Glutamatergic neuron (in vitro differentiated cells): ENCODE data around the gene CRISP1. TPM values are rescaled to one million over a fixed set of nuclear protein-coding genes. Genes with fewer than 3 reads are reported as not detected.
"Not testable (repeated sequence)": the region's sequence is repeated elsewhere in the genome, so short reads cannot be mapped to it uniquely, and the experiment has no call there.

Experiments
- DNase-seq: peaks from one replicate; pipeline ENCODE4 v3.0.0; 2022
- H3K27ac Mint-ChIP-seq: one replicate; pipeline ENCODE4 v1.8.0; 2020; ENCODE audit warnings: mild to moderate bottlenecking, mixed read lengths, inconsistent platforms; ENCODE audit not compliant: unreplicated experiment
- H3K27me3 Mint-ChIP-seq: one replicate; pipeline ENCODE4 v1.8.0; 2020; ENCODE audit warnings: mild to moderate bottlenecking, moderate library complexity, mixed read lengths, inconsistent platforms; ENCODE audit not compliant: unreplicated experiment
- H3K36me3 Mint-ChIP-seq: one replicate; pipeline ENCODE4 v1.8.0; 2020; ENCODE audit warnings: mild to moderate bottlenecking, mixed read lengths, inconsistent platforms; ENCODE audit not compliant: unreplicated experiment
- H3K4me1 Mint-ChIP-seq: one replicate; pipeline ENCODE4 v1.8.0; 2020; ENCODE audit warnings: mild to moderate bottlenecking, low read depth, mixed read lengths, inconsistent platforms; ENCODE audit not compliant: unreplicated experiment
- H3K4me3 Mint-ChIP-seq: one replicate; pipeline ENCODE4 v1.8.0; 2020; ENCODE audit warnings: mild to moderate bottlenecking, mixed read lengths, inconsistent platforms; ENCODE audit not compliant: unreplicated experiment
- H3K9me3 Mint-ChIP-seq: one replicate; pipeline ENCODE4 v1.8.0; 2020; ENCODE audit warnings: mild to moderate bottlenecking, moderate library complexity, mixed read lengths, inconsistent platforms; ENCODE audit not compliant: unreplicated experiment
- CTCF ChIP-seq: fragments of 200-600 bp; sonication (generic); IDR thresholded peaks from one replicate; pipeline ENCODE4 v1.5.0; 2021; ENCODE audit not compliant: partially characterized antibody, unreplicated experiment
- total RNA-seq: library from RNA; stranded (reverse); fragmentation: NEBNext Ultra II Directional; extraction: Animal tissue kit (Norgen Biotek cat#: 25700); gene quantifications from one replicate; pipeline ENCODE4 v1.2.1, GENCODE V29; 2021; ENCODE audit not compliant: unreplicated experiment

Gene CRISP1
- total RNA-seq, 1 donor from 2014 or later, result not detected

GRCh38 chr6:49801525-49801924, 64.8 kb downstream of the CRISP1 start:
- DNase-seq, result no peak
- Mint-ChIP-seq H3K4me3 (no peak overlapping the region), H3K27ac (no peak overlapping the region), H3K4me1 (no peaks in the 10 kb centered on the region), H3K9me3 (no peaks in the 10 kb centered on the region), H3K36me3 (no peaks in the 10 kb centered on the region), H3K27me3 (no peaks in the 10 kb centered on the region)
- TF ChIP-seq CTCF, result no peak

DNA sequence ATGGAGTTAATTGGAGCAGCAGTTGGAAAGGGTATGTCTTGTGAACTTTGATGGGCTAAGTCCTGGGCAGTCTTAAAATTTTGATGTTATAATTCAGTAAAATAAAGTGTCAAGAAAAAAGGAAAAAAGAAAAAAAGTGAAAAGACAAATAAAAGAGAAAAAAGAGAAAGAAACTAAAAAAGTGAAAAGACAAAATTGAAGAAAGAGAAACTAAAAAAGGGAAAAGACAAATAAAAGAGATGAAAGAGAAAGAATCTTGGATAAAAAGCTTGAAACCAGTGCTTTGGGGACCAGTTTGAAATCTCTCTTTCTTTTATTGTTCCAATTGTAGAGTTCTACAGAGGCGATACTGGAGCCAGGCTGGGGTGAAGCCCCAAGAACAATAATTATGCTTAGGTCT, 67.2 kb downstream of the CRISP1 start:
- H3K27ac Mint-ChIP-seq, result no peak overlapping the region
- H3K27me3 Mint-ChIP-seq, result no peaks in the 10 kb centered on the region
- no peak for TF ChIP-seq CTCF
- H3K4me3 Mint-ChIP-seq, result no peak overlapping the region
- H3K36me3 Mint-ChIP-seq, result no peaks in the 10 kb centered on the region
- H3K9me3 Mint-ChIP-seq, result no peaks in the 10 kb centered on the region
- DNase-seq, result no peak
- H3K4me1 Mint-ChIP-seq, result no peaks in the 10 kb centered on the region

DNA sequence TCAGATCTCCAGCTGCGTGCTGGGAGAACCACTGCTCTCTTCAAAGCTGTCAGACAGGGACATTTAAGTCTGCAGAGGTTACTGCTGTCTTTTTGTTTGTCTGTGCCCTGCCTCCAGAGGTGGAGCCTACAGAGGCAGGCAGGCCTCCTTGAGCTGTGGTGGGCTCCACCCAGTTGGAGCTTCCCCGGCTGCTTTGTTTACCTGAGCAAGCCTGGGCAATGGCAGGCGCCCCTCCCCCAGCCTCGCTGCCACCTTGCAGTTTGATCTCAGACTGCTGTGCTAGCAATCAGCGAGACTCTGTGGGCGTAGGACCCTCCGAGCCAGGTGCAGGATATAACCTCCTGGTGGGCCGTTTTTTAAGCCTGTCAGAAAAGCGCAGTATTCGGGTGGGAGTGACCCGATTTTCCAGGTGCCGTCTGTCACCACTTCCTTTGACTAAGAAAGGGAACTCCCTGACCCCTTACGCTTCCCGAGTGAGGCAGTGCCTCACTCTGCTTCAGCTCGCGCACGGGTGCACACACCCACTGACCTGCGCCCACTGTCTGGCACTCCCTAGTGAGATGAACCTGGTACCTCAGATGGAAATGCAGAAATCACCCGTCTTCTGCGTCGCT, 69.4 kb downstream of the CRISP1 start:
- H3K27me3 Mint-ChIP-seq, H3K4me3 Mint-ChIP-seq, DNase-seq, H3K36me3 Mint-ChIP-seq, H3K9me3 Mint-ChIP-seq, H3K27ac Mint-ChIP-seq, H3K4me1 Mint-ChIP-seq: not testable (repeated sequence)

GRCh38 chr6:49790341-49790740, 76.0 kb downstream of the CRISP1 start:
- no peaks in the 10 kb centered on the region for H3K4me1 Mint-ChIP-seq
- TF ChIP-seq CTCF, result no peak
- no peaks in the 10 kb centered on the region for H3K36me3 Mint-ChIP-seq
- no peak for DNase-seq
- H3K27ac Mint-ChIP-seq, result no peak overlapping the region
- no peaks in the 10 kb centered on the region for H3K9me3 Mint-ChIP-seq
- no peak overlapping the region for H3K4me3 Mint-ChIP-seq
- no peaks in the 10 kb centered on the region for H3K27me3 Mint-ChIP-seq

DNA sequence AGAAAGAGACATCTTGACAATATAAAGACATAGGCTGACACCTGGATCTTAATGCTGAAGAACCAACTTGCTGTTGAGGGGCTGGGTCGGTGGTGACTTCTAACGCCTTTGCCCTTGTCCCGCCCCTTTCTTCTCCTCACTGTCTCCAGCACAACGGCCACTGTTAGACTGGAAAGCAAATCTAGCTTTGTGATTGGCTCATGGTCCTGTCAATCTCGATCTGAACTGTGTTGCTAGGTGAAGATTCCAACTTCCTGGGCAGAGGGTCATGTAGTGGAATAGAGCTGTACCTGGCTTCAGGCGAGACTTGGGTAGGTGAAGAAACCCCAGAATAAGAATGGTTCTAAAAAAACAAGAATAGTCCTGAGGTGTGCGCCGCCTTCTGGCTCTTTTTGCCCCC, 79.2 kb downstream of the CRISP1 start, which contains the start of gene PGK2:
TSS of gene PGK2 (minus strand) at position 110 of the 400 bp plus-strand sequence. CDS start at position 12, 98 bp downstream.
- no peaks in the 10 kb centered on the region for H3K36me3 Mint-ChIP-seq
- TF ChIP-seq CTCF, result no peak
- no peak within 1 kb of the TSS for H3K4me3 Mint-ChIP-seq
- no peak within 1 kb of the TSS for H3K27ac Mint-ChIP-seq
- no peaks in the 10 kb centered on the region for H3K9me3 Mint-ChIP-seq
- DNase-seq, result no peak
- H3K27me3 Mint-ChIP-seq, result no peaks in the 10 kb centered on the region
- no peaks in the 10 kb centered on the region for H3K4me1 Mint-ChIP-seq

GRCh38 chr6:49784272-49784671, 82.1 kb downstream of the CRISP1 start:
- Mint-ChIP-seq H3K4me3 (no peak overlapping the region), H3K9me3 (no peaks in the 10 kb centered on the region), H3K27ac (no peak overlapping the region), H3K36me3 (no peaks in the 10 kb centered on the region), H3K4me1 (no peaks in the 10 kb centered on the region), H3K27me3 (no peaks in the 10 kb centered on the region)
- no peak for TF ChIP-seq CTCF
- no peak for DNase-seq
